Measurements from ENCODE around the gene ZSWIM6.

Gene ZSWIM6

DNA sequence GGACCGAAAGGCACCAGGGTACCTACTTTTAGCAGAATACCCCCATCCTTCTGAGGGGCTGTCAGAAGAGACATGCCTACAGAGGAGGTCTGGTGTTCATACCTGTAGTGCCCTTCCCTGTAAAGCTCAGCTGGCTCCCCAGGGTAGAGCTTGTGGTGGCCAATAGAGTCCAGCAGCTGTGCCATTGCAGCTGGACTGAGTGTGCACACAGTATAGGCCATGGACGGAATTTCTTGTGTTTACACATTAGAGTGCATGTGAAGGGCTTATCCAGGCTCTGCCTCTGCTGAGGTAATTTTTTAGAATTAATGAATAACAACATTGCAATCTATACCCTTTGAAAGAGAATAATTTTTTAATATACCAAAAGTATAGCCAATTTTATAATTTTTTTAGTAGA lies 191.0 kb downstream of the ZSWIM6 start:
- no peaks in the 10 kb centered on the region for H3F3A ChIP-seq (ENCODE audit: insufficient read depth)
- no peaks in the 10 kb centered on the region for H3K9me3 ChIP-seq (ENCODE audit: insufficient read depth, low read length)
- TF ChIP-seq EZH2phosphoT487 (conservative IDR thresholded peaks at IDR 0.05; ENCODE audit: low read length), result no peak
- TF ChIP-seq, protein P1, sequence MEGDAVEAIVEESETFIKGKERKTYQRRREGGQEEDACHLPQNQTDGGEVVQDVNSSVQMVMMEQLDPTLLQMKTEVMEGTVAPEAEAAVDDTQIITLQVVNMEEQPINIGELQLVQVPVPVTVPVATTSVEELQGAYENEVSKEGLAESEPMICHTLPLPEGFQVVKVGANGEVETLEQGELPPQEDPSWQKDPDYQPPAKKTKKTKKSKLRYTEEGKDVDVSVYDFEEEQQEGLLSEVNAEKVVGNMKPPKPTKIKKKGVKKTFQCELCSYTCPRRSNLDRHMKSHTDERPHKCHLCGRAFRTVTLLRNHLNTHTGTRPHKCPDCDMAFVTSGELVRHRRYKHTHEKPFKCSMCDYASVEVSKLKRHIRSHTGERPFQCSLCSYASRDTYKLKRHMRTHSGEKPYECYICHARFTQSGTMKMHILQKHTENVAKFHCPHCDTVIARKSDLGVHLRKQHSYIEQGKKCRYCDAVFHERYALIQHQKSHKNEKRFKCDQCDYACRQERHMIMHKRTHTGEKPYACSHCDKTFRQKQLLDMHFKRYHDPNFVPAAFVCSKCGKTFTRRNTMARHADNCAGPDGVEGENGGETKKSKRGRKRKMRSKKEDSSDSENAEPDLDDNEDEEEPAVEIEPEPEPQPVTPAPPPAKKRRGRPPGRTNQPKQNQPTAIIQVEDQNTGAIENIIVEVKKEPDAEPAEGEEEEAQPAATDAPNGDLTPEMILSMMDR (IDR thresholded peaks at IDR 0.05; ENCODE audit: insufficient read depth, low read length, poor library complexity, severe bottlenecking), result no peak
- H3K4me3 ChIP-seq (ENCODE audit: insufficient read depth, low read length, poor library complexity, severe bottlenecking), result no peak overlapping the region
- H3K9ac ChIP-seq (ENCODE audit: low read length), result no peak overlapping the region
- H3K4me2 ChIP-seq (ENCODE audit: low read depth, low read length, poor library complexity, severe bottlenecking), result no peak overlapping the region
- no peak overlapping the region for H3K27ac ChIP-seq (ENCODE audit: low read depth, low read length)
- H3K9me2 ChIP-seq (replicated peaks; ENCODE audit: insufficient read depth, low read length), result no peaks in the 10 kb centered on the region
- H2AFZ ChIP-seq (ENCODE audit: low read depth, low read length, severe bottlenecking), result no peak overlapping the region
- H3K27me3 ChIP-seq (ENCODE audit: low read length), result no peaks in the 10 kb centered on the region
- no peaks in the 10 kb centered on the region for H3K79me2 ChIP-seq (ENCODE audit: insufficient read depth, low read length)
- no peaks in the 10 kb centered on the region for H4K20me1 ChIP-seq (ENCODE audit: low read depth, low read length)
- H3K36me3 ChIP-seq (ENCODE audit: low read length), result no peaks in the 10 kb centered on the region

DNA sequence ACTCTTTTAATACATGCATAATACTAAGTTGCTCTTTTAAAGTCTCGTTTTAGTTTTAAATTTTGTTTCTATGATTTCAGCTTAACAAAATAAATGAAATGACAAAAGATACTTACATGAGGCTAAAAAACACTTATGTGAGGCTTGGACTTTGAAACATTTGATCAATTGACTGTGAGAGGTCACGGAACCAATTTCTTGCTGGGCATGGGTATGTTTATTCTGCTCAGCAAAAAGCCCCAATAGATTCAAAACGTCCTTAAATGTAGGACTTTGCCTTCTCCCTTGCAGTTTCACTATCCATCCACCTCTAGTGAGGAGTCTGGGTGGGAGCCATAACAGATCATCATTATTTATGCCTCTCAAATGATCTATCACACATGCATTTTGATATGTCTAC lies 191.9 kb downstream of the ZSWIM6 start:
- Histone ChIP-seq H3F3A (ENCODE audit: insufficient read depth) (no peaks in the 10 kb centered on the region), H3K36me3 (ENCODE audit: low read length) (no peaks in the 10 kb centered on the region), H2AFZ (ENCODE audit: low read depth, low read length, severe bottlenecking) (no peak overlapping the region), H3K27me3 (ENCODE audit: low read length) (no peaks in the 10 kb centered on the region), H3K9me3 (ENCODE audit: insufficient read depth, low read length) (no peaks in the 10 kb centered on the region), H4K20me1 (ENCODE audit: low read depth, low read length) (no peaks in the 10 kb centered on the region), H3K9me2 (replicated peaks; ENCODE audit: insufficient read depth, low read length) (no peaks in the 10 kb centered on the region), H3K4me2 (ENCODE audit: low read depth, low read length, poor library complexity, severe bottlenecking) (no peak overlapping the region), H3K4me3 (ENCODE audit: insufficient read depth, low read length, poor library complexity, severe bottlenecking) (no peak overlapping the region), H3K79me2 (ENCODE audit: insufficient read depth, low read length) (no peaks in the 10 kb centered on the region), H3K9ac (ENCODE audit: low read length) (no peak overlapping the region), H3K27ac (ENCODE audit: low read depth, low read length) (no peak overlapping the region)
- TF ChIP-seq, protein P1 (IDR thresholded peaks at IDR 0.05; ENCODE audit: insufficient read depth, low read length, poor library complexity, severe bottlenecking), result no peak
- no peak for TF ChIP-seq EZH2phosphoT487 (conservative IDR thresholded peaks at IDR 0.05; ENCODE audit: low read length)

DNA sequence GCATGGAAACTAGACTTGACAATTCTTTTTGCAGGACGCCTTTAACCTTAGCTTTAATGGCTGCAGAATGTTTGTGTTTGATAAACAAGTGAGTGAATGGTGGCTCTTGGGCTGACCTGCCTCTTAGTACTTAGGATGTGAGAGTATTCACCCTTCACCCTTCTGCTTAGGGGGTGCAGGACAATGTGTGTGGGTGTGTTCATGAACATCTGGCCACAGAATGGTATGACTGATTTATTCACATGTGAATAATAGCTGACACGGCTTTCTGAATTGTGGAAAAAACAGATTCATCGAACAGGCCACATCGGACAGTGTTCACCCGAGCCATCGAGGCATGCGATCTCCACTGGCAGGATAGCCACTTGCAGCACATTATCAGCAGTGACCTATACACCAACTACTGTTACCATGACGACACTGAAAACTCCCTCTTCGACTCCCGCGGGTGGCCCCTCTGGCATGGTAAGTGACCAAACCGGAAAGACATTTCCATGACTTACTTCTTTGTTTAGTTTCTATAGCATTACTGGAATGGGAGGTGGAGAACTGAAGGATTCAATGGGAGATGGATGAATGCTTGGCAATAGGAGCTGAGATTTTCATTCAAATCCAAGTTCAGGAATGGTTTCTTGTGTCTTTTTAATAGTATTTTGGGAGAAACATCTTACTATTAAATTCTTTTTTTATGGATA lies 193.6 kb downstream of the ZSWIM6 start:
- no peaks in the 10 kb centered on the region for H3K9me2 ChIP-seq (replicated peaks; ENCODE audit: insufficient read depth, low read length)
- TF ChIP-seq, protein P1 (IDR thresholded peaks at IDR 0.05; ENCODE audit: insufficient read depth, low read length, poor library complexity, severe bottlenecking), result no peak
- TF ChIP-seq EZH2phosphoT487 (conservative IDR thresholded peaks at IDR 0.05; ENCODE audit: low read length), result no peak
- no peaks in the 10 kb centered on the region for H3K27me3 ChIP-seq (ENCODE audit: low read length)
- H3K36me3 ChIP-seq (ENCODE audit: low read length), result no peaks in the 10 kb centered on the region
- H3K79me2 ChIP-seq (ENCODE audit: insufficient read depth, low read length), result no peaks in the 10 kb centered on the region
- H3K9ac ChIP-seq (ENCODE audit: low read length), result no peak overlapping the region
- H3K4me3 ChIP-seq (ENCODE audit: insufficient read depth, low read length, poor library complexity, severe bottlenecking), result no peak overlapping the region
- H3K4me2 ChIP-seq (ENCODE audit: low read depth, low read length, poor library complexity, severe bottlenecking), result no peak overlapping the region
- no peak overlapping the region for H3K27ac ChIP-seq (ENCODE audit: low read depth, low read length)
- no peaks in the 10 kb centered on the region for H3K9me3 ChIP-seq (ENCODE audit: insufficient read depth, low read length)
- H4K20me1 ChIP-seq (ENCODE audit: low read depth, low read length), result no peaks in the 10 kb centered on the region
- H3F3A ChIP-seq (ENCODE audit: insufficient read depth), result no peaks in the 10 kb centered on the region
- no peak overlapping the region for H2AFZ ChIP-seq (ENCODE audit: low read depth, low read length, severe bottlenecking)
